Hypothalamus (tissue), 51 donors: ENCODE results near the gene ARHGAP27.
"Not testable (repeated sequence)": the region's sequence is repeated elsewhere in the genome, so short reads cannot be mapped to it uniquely, and the experiment has no call there.

Experiments used
- DNase-seq, 51 donors: peaks; one replicate each; lab custom pipeline; 2025; lab: John Stamatoyannopoulos, UW

The ARHGAP27 gene

DNA sequence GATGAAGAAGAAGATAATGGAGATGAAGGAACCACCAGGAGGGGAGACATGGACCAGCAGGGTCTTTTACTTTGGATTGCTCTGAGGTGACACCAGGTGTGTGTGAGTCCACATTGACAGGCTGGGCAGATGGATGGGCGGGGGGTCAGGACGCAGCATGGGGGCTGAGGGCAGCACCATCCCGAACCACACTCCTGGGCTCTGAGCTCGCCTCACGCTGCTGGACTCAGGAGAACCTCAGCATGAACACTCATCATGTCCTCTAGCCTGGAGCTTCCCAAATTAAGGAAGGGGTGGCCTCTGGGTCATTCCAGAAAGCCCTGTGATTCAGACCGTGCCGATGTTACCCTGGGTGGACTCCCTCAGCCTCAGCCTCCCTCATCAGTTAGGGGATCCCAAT, 65.5 kb downstream of the ARHGAP27 start:
- no peak for DNase-seq

DNA sequence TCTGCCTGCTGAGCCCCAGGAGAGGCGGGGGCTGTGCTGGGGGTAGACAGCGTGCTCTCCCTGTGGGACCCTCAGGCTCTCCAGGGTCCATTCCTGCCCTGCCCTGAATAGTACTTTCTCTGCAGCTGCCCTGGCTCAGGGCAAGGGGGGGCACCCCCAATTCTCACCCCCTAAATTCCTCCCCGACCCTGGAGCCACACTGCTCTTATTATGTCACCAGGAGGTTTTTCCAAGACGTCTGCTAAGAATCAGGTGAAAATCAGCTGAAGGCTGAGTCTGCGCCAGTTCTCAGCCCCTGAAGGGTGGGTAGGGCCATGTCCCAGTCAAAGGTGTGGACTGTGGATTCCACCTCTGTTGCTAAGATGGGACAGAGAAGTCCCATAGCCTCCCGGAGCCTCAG, 66.0 kb downstream of the ARHGAP27 start:
- no peak for DNase-seq

DNA sequence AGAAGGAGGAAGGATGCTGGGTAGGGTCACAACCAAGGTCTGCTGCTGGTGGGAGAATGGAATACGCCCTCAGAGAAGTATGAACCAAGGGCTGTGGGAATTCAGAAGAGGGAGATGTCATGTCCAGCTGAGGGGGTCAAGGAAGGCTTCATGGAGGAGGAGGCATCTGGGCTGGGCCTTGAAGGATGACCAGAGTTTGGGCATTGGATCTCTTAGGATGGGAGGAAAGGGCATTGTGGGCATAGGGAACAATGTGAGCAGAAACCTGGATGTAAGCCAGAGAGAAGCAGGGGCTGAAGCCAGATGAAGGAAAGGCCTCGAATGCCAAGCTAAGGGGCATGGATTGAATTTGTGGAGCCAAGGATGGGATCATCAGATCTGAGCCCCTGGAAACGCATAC, 66.6 kb downstream of the ARHGAP27 start:
- no peak for DNase-seq

DNA sequence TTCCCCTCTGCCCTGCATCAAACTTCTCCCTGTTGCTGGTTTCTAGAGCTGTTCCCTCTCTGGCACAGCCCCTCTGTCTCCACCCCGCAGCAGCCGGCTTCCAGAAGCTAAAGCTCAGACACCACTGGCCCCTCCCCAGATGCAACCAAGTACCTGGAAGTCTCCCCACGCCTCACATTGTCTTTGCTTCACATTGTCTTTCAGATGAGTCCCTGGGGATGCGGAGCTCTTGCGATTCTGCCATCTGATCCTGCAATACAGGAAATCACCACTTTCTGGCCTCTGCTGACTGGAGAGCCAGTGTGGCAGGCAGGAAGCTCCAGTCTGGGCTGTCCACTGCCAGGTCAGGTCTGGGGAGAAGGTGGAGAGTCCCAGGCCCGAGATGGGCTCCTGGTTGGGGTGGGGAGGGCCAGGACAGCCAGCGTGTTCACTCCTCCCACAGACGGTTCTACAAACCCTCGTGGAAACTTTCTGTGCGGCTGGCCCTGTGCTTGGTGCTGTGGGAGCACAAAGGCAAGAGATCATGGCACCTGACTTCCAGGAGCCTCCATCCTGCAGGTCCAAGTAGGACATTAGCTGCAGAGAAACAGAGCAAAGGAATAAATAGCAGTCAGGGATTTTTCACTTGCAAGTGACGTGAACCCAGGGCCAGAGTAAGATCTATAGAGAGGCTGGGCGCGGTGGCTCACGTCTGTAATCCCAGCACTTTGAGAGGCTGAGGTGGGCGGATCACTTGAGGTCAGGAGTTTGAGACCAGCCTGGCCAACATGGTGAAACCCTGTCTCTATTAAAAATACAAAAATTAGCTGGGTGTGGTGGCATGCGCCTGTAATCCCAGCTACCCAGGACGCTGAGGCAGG, 67.9 kb downstream of the ARHGAP27 start:
- DNase-seq = no peak

DNA sequence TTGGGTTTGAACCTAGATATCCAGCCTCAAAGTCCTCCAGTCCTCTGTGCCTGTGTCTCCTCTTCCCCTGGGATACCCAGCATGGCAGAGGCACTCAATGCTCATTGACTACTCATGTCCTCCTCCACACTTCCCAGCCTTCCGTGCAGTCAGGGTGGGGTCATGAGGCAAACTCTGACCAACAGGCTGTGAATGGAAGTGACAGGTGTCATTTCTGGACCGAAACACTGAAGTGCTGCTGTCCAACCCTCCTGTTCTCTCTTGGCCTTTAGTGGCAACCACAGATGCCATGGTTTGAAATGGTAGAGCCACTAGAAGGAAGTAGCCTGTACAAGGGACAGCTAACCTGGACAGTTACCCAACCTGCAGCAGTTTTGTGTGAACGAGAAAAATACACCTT, 69.2 kb downstream of the ARHGAP27 start:
- no peak for DNase-seq

DNA sequence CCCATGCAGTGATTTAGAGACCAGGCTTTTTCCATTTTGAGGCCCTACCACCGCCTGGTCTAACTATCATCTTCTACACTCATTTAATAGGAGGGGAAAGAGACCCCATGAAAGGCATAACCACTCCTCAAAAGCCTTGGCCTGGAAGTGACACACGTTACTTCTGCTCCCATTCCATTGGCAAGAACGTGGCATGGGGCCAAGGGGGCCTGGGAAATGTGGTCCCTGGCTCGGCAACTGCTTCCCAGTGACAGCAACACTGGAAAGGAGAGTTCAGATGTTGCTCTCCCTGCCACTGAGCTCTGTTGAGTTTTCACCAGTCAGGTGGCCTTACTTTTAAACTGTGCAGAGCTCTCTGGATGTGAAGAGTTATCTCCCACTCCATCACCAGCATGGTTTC, 70.7 kb downstream of the ARHGAP27 start:
- DNase-seq = no peak

DNA sequence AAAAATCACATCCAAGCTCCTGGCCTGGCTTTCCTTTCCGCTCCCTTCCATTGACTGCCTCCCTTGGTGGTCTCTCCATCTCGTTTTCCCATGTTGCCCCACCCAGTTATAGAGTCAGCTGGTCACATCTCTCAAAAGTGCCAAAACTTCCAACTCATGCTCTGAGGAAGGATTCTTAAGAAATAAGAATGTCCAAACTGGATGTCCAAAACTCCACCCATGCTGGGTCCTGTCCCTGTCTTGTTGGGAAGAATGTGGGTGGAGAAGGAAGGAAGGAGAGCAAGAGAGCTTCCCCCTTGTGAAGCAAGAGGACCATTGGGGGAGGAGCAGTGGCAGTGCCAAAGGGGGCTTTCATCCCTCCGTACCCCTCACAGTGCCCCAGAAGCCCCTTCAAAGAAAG, 71.2 kb downstream of the ARHGAP27 start:
- DNase-seq = no peak

DNA sequence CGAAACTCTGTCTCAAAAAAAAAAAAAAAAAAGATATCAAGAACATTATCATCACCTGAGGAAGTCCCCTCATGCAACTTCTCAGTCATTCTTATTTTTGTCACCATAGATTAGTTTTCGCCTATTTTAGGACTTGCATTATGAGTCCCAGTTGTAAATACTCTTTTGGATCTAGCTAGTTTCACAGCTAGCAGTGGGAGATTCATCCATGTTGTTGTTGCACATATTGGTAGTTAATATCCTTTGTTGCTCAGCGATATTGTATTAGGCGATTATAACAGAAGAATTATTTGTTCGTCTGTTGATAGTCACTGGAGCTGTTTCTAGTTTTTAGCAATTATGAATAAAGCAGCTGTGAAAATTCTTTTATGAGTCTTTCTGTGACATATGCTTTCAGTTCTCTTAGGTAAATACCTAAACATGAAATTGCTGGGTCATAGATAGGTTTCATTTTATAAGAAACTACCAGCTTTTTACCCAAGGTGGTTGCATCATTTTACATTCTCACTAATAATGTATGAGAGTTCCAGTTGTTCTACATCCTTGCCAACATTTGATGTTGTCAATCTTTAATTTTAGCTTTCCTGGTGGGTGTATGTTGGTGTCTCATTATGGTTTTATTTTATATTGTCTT, 75.2 kb downstream of the ARHGAP27 start:
- DNase-seq = no peak

DNA sequence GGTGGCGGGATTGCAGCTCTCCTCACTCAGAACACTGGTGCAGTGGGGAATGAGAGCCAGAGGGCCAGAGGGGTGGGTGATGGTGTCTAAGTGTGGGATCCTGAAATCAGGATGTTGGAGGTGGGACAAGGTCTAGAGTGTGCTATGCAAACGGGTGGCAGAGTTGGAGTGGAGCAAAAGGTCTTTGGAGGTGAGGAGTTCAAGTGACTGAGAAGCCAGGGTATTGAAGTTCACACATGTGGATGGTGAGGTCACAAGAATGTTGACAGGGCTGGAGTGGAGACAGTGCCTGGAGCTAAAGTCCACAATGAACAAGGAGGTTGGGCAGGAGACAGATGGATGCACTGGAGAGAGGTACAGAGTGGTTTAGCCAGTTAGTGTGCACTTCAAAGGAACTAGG, 77.6 kb downstream of the ARHGAP27 start:
- DNase-seq = no peak

DNA sequence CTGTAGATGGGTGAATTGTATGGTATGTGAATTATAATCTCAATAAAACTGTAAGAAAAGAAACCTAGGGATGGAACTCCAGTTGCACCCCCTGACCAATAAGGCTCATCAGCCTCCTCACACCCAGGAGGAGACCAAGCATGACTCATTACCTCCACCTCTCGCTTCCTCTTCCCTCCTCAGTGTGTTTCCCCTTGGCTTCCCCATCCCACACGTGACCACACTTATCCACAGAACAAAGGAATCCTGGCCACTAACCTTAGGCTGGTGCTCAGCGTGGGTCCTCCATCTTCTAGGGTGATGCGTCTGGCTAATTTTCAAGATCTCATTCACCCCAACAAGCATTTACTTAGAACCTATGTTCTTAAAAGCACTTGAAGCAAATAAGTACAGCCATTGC, 79.6 kb downstream of the ARHGAP27 start:
- DNase-seq = no peak

DNA sequence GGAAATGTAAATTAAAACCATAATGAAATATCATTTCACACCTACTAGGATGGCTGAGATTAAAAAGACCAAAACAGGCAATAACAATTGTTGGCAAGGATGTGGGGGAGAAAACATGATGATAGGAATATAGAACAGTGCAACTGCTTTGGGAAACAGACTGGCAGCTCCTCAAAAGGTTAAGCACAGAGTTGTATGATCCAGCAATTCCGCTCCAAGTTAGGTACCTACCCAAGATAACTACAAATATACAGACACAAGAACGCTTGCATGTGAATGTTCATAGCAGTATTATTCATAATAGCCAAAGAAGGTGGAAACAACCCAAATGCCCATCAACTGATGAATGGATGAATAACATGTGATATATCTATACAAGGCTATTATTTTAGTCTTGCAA, 80.8 kb downstream of the ARHGAP27 start:
- no peak for DNase-seq

DNA sequence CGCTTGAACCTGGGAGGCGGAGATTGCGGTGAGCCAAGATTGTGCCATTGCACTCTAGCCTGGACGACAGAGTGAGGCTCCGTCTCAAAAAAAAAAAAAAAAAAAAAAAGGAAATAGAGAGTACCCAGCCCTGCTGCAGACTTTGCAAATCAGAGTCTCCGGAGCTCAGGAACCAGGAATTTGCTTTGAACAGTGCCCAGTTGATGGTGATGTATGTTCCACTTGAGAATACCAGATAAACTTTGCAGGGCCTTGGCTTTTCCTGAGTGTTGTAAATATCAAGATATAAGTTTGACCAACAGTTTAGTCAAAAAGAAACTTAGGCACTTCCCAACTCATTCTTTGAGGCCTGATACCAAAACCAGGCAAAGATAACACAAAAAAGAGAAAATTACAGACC, 85.2 kb downstream of the ARHGAP27 start:
- DNase-seq = no peak

DNA sequence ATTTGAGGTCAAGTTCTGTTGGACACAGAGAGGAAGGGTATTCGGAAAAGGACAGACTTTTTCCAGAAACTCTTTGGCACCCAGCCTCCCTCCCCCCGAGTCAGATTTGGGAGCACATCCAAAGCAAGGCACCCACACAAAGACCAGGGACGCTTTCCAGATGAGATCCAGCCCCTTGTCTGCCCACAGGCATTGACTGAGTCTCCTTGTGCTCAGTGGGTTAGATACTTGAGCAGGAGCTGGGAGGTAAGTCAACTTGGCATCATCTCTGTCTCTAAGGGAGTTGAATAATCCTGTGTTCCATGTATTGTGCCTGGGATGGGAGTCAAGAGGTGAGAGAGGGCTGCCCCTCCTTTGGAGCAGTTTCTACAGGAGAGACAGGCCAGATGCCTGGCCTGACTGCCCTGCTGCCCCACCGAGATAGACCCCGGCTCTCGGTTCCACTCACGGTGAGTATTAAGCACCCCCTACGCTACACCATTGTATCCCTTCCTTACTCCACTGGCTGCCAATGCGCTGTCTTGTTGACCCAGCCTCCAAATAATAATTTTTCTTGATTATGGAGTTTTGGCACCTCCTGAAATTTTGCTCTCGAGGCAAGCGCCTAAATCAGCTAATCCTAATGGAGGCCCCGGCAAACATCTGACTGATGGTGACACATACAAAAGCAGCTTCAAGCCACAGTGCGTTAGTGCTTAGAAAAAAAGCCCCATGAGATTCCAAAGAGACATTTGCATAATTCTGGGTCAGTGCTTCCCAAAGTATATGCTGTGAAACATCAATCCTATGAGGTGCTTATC, 86.3 kb downstream of the ARHGAP27 start:
- DNase-seq = peak in 29 of 51 donors; percentile 2 to 66 (median 30)

DNA sequence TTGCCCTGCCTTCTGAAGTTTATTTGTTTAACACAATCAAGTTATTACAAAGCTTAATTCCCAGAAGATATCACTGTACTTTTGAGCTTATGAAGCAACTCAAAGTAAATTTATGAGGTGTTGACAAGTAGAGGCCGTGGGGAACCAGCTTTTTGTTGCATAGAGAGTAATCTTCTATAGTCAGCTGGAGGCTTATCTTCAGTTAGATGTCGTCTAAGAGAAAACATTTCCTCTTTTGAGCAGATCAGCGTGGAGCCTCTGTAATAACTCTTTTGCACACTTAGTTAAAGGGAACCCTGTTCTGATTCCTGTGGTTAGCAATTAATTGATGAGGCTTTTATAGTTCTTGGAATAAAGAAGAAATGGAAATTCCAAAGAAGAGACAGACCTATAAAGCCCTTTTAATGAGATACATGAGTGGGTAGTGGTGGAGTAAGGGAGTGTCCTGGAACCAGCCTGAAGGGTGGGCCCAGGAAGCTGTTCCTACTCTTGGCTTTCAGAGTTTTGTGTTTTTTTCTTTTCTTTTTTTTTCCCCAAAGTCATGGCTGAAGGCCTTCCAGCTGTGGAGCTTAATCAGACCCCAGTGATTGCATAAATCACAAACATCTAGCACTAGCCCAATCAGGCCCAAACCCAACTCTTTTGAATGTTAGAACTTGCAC, 87.0 kb downstream of the ARHGAP27 start:
- no peak for DNase-seq

DNA sequence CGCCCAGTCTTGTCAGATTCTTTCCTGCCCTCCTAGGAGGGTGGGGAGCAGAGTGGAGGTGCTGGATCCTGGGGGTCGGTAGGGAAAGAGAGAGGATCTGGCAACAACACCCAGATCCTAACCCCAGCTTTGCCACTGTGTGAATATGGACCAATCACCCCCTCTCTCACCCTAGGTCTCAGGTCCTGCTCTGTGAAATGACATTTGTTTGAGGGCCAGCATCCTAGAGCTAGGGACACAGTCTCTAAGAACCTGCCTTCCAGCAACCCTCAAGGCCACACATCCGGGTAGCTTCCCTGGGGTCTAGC, 87.5 kb downstream of the ARHGAP27 start:
- DNase-seq = no peak

DNA sequence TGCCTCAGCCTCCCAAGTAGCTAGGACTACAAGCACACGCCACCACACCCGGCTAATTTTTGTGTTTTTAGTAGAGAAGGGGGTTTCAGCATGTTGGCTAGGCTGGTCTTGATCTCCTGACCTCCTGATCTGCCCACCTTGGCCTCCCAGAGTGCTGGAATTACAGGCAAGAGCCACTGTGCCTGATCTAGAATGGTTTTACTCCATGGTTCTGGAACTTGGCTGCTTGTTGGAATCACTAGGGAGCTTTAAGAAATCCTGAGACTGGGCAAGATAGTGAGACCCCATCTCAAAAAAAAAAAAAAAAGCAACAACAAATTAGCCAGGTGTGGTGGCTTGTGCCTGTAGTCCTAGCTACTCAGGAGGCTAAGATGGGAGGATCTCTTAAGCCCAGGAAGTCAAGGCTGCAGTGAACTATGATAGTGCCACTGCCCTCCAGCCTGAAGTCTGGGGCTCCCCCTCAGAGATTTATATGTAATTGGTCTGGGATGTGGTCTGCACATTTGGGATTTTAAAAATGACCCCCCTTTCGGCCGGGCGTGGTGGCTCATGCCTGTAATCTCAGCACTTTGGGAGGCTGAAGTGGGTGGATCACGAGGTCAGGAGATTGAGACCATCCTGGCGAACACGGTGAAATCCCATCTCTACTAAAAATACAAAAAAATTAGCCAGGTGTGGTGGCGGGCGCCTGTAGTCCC, 88.6 kb downstream of the ARHGAP27 start:
- not testable (repeated sequence) for DNase-seq
